22Rv1 (cell line): ENCODE data around the gene SPECC1.
A peak's percentile ranks its signal among the peaks of the same experiment; 100 is the strongest.
"Not testable (repeated sequence)": the region's sequence is repeated elsewhere in the genome, so short reads cannot be mapped to it uniquely, and the experiment has no call there.

Experiments
- H3K27ac ChIP-seq: fragments of 450-650 bp; 2 replicates; pipeline ENCODE4 v1.5.1; 2017
- CTCF ChIP-seq: fragments of 450-650 bp; IDR thresholded peaks from 2 replicates; pipeline ENCODE4 v1.5.1; 2017; ENCODE audit warnings: mild to moderate bottlenecking
- ZFX ChIP-seq: fragments of 450-650 bp; IDR thresholded peaks from 2 replicates; pipeline ENCODE4 v1.6.1; 2017; ENCODE audit warnings: antibody characterized with exemption, borderline replicate concordance

SPECC1 gene

GRCh38 chr17:20155258-20156195, 146.4 kb downstream of the SPECC1 start:
- TF ChIP-seq CTCF (no peak), ZFX (no peak)
- H3K27ac ChIP-seq = peak overlapping the region; percentile 42

DNA sequence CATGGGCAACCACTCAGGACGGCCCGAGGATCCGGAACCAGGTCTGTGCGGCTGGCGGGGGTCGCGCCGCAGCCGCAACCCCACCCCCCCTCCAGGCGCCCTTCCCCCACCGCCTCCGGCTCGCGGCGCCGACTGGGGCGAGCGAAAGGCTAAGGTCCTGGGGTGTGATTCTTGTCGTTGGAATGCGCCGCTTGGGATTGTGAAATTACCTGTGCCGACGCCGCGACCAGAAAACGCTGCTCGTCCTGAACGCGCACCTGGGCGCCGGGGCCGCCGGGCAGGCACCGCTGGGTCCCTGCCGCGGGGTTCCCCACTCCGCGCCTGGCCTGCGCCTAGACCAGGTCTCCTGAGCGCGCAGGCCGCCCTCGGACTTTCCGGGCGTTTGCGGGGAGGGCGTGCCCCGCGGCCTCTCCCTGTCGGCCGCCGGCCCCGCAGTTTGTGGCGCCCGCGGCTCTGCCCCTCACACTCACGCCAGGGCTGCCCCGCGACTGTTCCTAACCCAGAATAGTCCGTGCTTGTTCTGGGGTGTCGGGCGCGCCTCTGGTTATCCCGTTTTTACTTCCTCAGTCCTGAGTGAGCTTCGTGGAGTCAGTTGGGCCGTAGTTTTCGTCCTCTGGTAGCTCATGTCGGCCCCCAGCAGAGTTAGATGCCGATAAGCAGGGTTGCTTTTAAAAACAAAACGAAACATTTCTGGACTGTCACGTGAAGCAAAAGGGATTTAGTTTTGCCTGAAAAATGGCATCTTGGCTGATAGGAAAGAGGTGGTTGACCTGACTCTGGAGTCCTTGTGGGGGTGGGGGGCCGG, 147.2 kb downstream of the SPECC1 start:
- TF ChIP-seq ZFX (no peak), CTCF (no peak)
- peak overlapping the region; percentile 42 for H3K27ac ChIP-seq

- no peak overlapping the region for H3K27ac ChIP-seq
- TF ChIP-seq ZFX (no peak), CTCF (no peak)
These were observed 147.8 kb downstream of the SPECC1 start for GRCh38 chr17:20157001-20157310.

- TF ChIP-seq CTCF (no peak), ZFX (no peak)
- H3K27ac ChIP-seq = no peak overlapping the region
These were observed 149.4 kb downstream of the SPECC1 start for GRCh38 chr17:20158580-20158979.

- no peak overlapping the region for H3K27ac ChIP-seq
- TF ChIP-seq ZFX (no peak), CTCF (no peak)
These were observed 150.4 kb downstream of the SPECC1 start for GRCh38 chr17:20159406-20160069.

- not testable (repeated sequence) for H3K27ac ChIP-seq
These were observed 156.4 kb downstream of the SPECC1 start for GRCh38 chr17:20165516-20165915.

DNA sequence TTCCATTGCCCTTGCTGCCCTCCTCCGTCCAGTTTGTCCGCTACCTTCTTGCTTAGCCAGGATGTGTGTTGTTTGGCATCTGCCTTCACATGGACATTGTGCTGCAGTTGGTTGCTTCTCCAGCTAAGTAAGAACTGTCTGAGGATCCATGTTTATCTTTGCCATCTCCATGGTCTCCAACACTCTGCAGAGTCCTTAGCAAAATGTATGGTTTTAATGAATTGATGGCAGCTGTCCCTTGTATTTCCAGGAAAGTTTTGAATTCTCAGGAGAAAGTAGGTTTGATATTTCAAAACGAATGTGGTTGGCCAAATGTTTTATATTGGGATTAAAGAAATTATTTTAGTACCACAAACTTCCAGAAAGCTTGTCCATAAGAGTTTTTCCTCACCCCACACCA, 160.9 kb downstream of the SPECC1 start:
- H3K27ac ChIP-seq = no peak overlapping the region
- TF ChIP-seq CTCF = no peak
